Smooth muscle cell (in vitro differentiated cells): ENCODE measurements around the gene LINC01488. TPM values are rescaled to one million over a fixed set of nuclear protein-coding genes. Genes with fewer than 3 reads are reported as not detected.

Experiments
- DNase-seq: peaks from one replicate; lab custom pipeline; 2025; ENCODE audit not compliant: unreplicated experiment; lab: John Stamatoyannopoulos, UW
- H2AFZ ChIP-seq: fragments of 200-600 bp; sonication (generic); 2 replicates; pipeline ENCODE4 v1.6.0; 2016; ENCODE audit warnings: antibody characterized with exemption, low read depth, mild to moderate bottlenecking
- H3F3A ChIP-seq: fragments of 200-600 bp; sonication (generic); 2 replicates; pipeline ENCODE4 v1.6.0; 2017; ENCODE audit warnings: antibody characterized with exemption, low read depth
- H3K27ac ChIP-seq: fragments of 200-600 bp; sonication (generic); 2 replicates; pipeline ENCODE4 v1.5.1; 2016; ENCODE audit warnings: low read depth, mild to moderate bottlenecking
- H3K27me3 ChIP-seq: fragments of 200-600 bp; sonication (generic); 2 replicates; pipeline ENCODE4 v1.6.1; 2016; ENCODE audit warnings: low read depth, mild to moderate bottlenecking
- H3K36me3 ChIP-seq: fragments of 200-600 bp; sonication (generic); 2 replicates; pipeline ENCODE4 v1.5.1; 2016; ENCODE audit warnings: low read depth
- H3K4me1 ChIP-seq: fragments of 200-600 bp; sonication (generic); 2 replicates; pipeline ENCODE4 v1.5.1; 2016; ENCODE audit warnings: low read depth
- H3K4me2 ChIP-seq: fragments of 200-600 bp; sonication (generic); 2 replicates; pipeline ENCODE4 v1.6.0; 2016; ENCODE audit warnings: mild to moderate bottlenecking
- H3K4me3 ChIP-seq: fragments of 200-600 bp; sonication (generic); 2 replicates; pipeline ENCODE4 v1.5.1; 2016; ENCODE audit warnings: mild to moderate bottlenecking
- H3K79me2 ChIP-seq: fragments of 200-600 bp; sonication (generic); 2 replicates; pipeline ENCODE4 v1.6.0; 2016; ENCODE audit warnings: low read depth, mild to moderate bottlenecking
- H3K9ac ChIP-seq: fragments of 200-600 bp; sonication (generic); 2 replicates; pipeline ENCODE4 v1.6.0; 2016; ENCODE audit warnings: low read depth
- H3K9me3 ChIP-seq: fragments of 200-600 bp; sonication (generic); replicated peaks from 2 replicates; pipeline ENCODE4 v1.5.1; 2016; ENCODE audit warnings: low read depth
- H4K20me1 ChIP-seq: fragments of 200-600 bp; sonication (generic); 2 replicates; pipeline ENCODE4 v1.6.0; 2016; ENCODE audit warnings: low read depth
- CTCF ChIP-seq: fragments of 200-600 bp; sonication (generic); IDR thresholded peaks from 2 replicates; pipeline ENCODE4 v1.5.1; 2017; ENCODE audit warnings: borderline replicate concordance, mild to moderate bottlenecking, antibody characterized with exemption; ENCODE audit not compliant: insufficient read depth, poor library complexity, severe bottlenecking
- WGBS: methylation state at CpG from one replicate; pipeline ENCODE4 v1.1.7; 2016; ENCODE audit warnings: low lambda C conversion rate; 5-methylcytosine and 5-hydroxymethylcytosine counted together
- polyA plus RNA-seq: library from polyadenylated mRNA; unstranded; fragments of >200 nt; fragmentation: Nextera tagmentation; extraction: Ambion mirVana; gene quantifications from 2 replicates; pipeline ENCODE4 v1.2.1, GENCODE V29; 2016
- total RNA-seq: library from RNA; depleted of rRNA; stranded (reverse); fragments of >200 nt; gene quantifications from 2 replicates; pipeline ENCODE4 v1.2.3, GENCODE V29; 2014

The LINC01488 gene
- total and polyA plus RNA-seq, 2 experiments from 2014 or later = not detected

- Histone ChIP-seq H3K9me3 (no peaks in the 10 kb centered on the region), H3K27ac (no peak overlapping the region), H3K4me2 (no peak overlapping the region), H3K79me2 (no peaks in the 10 kb centered on the region), H2AFZ (no peak overlapping the region), H3F3A (no peaks in the 10 kb centered on the region), H3K4me1 (peaks cover 9% of the 10 kb centered on the region), H3K36me3 (no peaks in the 10 kb centered on the region), H4K20me1 (no peaks in the 10 kb centered on the region), H3K4me3 (no peak overlapping the region), H3K9ac (no peak overlapping the region), H3K27me3 (no peaks in the 10 kb centered on the region)
- no peak for DNase-seq
- 92% methylated on average over 4 of the region's 4 CpGs for WGBS
- TF ChIP-seq CTCF = no peak
Observed at GRCh38 chr11:69467196-69467595, 14.3 kb upstream of the LINC01488 start.

- H4K20me1 ChIP-seq = no peaks in the 10 kb centered on the region
- DNase-seq = no peak
Observed at GRCh38 chr11:69467646-69468045, 13.8 kb upstream of the LINC01488 start.

GRCh38 chr11:69468221-69468620 lies 13.2 kb upstream of the LINC01488 start:
- H2AFZ ChIP-seq = no peak overlapping the region
- H3K9ac ChIP-seq = no peak overlapping the region
- no peak overlapping the region for H3K4me3 ChIP-seq
- no peaks in the 10 kb centered on the region for H3K36me3 ChIP-seq
- H4K20me1 ChIP-seq = no peaks in the 10 kb centered on the region
- 96% methylated on average over 11 of the region's 11 CpGs for WGBS
- H3K4me2 ChIP-seq = no peak overlapping the region
- no peaks in the 10 kb centered on the region for H3K9me3 ChIP-seq
- no peaks in the 10 kb centered on the region for H3F3A ChIP-seq
- H3K79me2 ChIP-seq = no peaks in the 10 kb centered on the region
- H3K27me3 ChIP-seq = no peaks in the 10 kb centered on the region
- no peak for DNase-seq
- peaks cover 9% of the 10 kb centered on the region for H3K4me1 ChIP-seq
- no peak overlapping the region for H3K27ac ChIP-seq
- TF ChIP-seq CTCF = no peak

More at GRCh38 chr11:69467646-69468045, 13.8 kb upstream of the LINC01488 start:
- no peak overlapping the region for H3K4me2 ChIP-seq
- TF ChIP-seq CTCF = no peak
- no peak overlapping the region for H2AFZ ChIP-seq
- no peaks in the 10 kb centered on the region for H3K36me3 ChIP-seq
- H3K9me3 ChIP-seq = no peaks in the 10 kb centered on the region
- no peaks in the 10 kb centered on the region for H3K79me2 ChIP-seq
- H3K27ac ChIP-seq = no peak overlapping the region
- H3K9ac ChIP-seq = no peak overlapping the region
- 94% methylated on average over 9 of the region's 9 CpGs for WGBS
- no peaks in the 10 kb centered on the region for H3K27me3 ChIP-seq
- no peaks in the 10 kb centered on the region for H3F3A ChIP-seq
- H3K4me1 ChIP-seq = peaks cover 9% of the 10 kb centered on the region
- no peak overlapping the region for H3K4me3 ChIP-seq

- Histone ChIP-seq H2AFZ (no peak overlapping the region), H3K27me3 (no peaks in the 10 kb centered on the region), H3K9me3 (no peaks in the 10 kb centered on the region), H3K9ac (no peak overlapping the region), H4K20me1 (no peaks in the 10 kb centered on the region), H3K4me1 (peaks cover 9% of the 10 kb centered on the region), H3K4me3 (no peak overlapping the region), H3K79me2 (no peaks in the 10 kb centered on the region), H3K36me3 (no peaks in the 10 kb centered on the region), H3K27ac (no peak overlapping the region), H3K4me2 (no peak overlapping the region), H3F3A (no peaks in the 10 kb centered on the region)
- TF ChIP-seq CTCF = no peak
- DNase-seq = no peak
- 92% methylated on average over 25 of the region's 25 CpGs for WGBS
Observed at GRCh38 chr11:69468911-69469885, 12.3 kb upstream of the LINC01488 start.
